ENCODE results near the gene CCNQ. TPM values are rescaled to one million over a fixed set of nuclear protein-coding genes. Genes with fewer than 3 reads are reported as not detected.

The CCNQ gene
- total RNA-seq, 1 donor from 2014 or later, result 15.2 TPM

DNA sequence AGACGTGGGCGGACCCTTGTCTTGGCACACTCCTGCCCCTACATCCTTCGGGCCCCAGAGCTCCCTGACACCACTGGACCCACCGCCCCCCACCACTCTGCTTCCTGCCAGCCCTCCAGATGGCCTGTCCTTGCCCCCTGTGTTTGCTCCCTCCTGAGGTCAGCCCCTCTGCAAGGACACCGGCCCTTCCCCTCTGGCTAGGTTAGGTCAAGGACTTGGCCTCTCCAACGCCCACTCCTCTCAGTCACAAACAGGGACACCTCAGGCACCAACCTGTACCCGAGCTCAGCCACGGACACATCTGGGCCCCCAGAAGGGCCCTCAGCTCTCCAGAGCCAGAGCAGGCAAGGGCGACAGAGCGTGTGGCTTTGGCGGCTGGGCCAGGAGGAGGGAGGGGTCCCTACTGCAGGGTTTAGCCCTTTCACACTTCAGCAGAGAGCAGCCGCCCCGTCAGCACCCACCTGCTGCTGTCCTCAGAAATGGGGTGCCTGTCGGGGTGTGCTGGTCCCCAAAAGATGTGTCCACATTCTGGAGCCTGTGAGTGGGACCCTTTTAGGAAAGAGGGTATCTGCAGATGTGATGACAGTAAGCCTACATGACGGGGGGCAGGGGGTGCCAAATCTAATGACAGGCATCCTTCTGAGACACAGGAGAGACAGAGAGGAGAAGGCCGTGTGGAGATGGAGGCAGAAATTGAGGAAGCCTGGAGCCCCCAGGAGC lies 24.5 kb upstream of the CCNQ start:
- Histone ChIP-seq H3K4me2 (no peak overlapping the region), H3K4me1 (no peaks in the 10 kb centered on the region), H3F3A (ENCODE audit: low read depth) (no peaks in the 10 kb centered on the region), H3K4me3 (no peak overlapping the region), H3K36me3 (no peaks in the 10 kb centered on the region), H4K20me1 (ENCODE audit: low read depth) (no peaks in the 10 kb centered on the region), H3K27me3 (peaks cover 5% of the 10 kb centered on the region), H2AFZ (replicated peaks) (no peak overlapping the region), H3K27ac (no peak overlapping the region), H3K9me3 (ENCODE audit: low read depth) (peaks cover 3% of the 10 kb centered on the region), H3K9ac (no peak overlapping the region), H3K79me2 (ENCODE audit: low read depth) (no peaks in the 10 kb centered on the region)
- DNase-seq (ENCODE audit: low spot score), result no peak
- Mint-ChIP-seq H3K27ac (no peak overlapping the region), H3K4me3 (no peak overlapping the region), H3K4me1 (no peaks in the 10 kb centered on the region), H3K9me3 (peaks cover 29% of the 10 kb centered on the region), H3K36me3 (no peaks in the 10 kb centered on the region), H3K27me3 (ENCODE audit: insufficient read depth, low read depth) (peaks cover 5% of the 10 kb centered on the region)
- TF ChIP-seq, protein P1, sequence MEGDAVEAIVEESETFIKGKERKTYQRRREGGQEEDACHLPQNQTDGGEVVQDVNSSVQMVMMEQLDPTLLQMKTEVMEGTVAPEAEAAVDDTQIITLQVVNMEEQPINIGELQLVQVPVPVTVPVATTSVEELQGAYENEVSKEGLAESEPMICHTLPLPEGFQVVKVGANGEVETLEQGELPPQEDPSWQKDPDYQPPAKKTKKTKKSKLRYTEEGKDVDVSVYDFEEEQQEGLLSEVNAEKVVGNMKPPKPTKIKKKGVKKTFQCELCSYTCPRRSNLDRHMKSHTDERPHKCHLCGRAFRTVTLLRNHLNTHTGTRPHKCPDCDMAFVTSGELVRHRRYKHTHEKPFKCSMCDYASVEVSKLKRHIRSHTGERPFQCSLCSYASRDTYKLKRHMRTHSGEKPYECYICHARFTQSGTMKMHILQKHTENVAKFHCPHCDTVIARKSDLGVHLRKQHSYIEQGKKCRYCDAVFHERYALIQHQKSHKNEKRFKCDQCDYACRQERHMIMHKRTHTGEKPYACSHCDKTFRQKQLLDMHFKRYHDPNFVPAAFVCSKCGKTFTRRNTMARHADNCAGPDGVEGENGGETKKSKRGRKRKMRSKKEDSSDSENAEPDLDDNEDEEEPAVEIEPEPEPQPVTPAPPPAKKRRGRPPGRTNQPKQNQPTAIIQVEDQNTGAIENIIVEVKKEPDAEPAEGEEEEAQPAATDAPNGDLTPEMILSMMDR (IDR thresholded peaks at IDR 0.05), result no peak
- TF ChIP-seq EZH2phosphoT487 (IDR thresholded peaks at IDR 0.05), result no peak
- TF ChIP-seq EZH2 (IDR thresholded peaks at IDR 0.05), result no peak

GRCh38 chrX:153622661-153623309 lies 23.8 kb upstream of the CCNQ start:
- no peaks in the 10 kb centered on the region for H3K79me2 ChIP-seq (ENCODE audit: low read depth)
- no peak overlapping the region for H3K9ac ChIP-seq
- TF ChIP-seq EZH2phosphoT487 (IDR thresholded peaks at IDR 0.05), result no peak
- TF ChIP-seq, protein P1 (IDR thresholded peaks at IDR 0.05), result no peak
- no peak for TF ChIP-seq EZH2 (IDR thresholded peaks at IDR 0.05)
- no peaks in the 10 kb centered on the region for H3K4me1 ChIP-seq
- H3K27ac Mint-ChIP-seq, result no peak overlapping the region
- peaks cover 3% of the 10 kb centered on the region for H3K27me3 Mint-ChIP-seq (ENCODE audit: insufficient read depth, low read depth)
- H4K20me1 ChIP-seq (ENCODE audit: low read depth), result no peaks in the 10 kb centered on the region
- H3K36me3 ChIP-seq, result no peaks in the 10 kb centered on the region
- H3K4me3 Mint-ChIP-seq, result no peak overlapping the region
- no peak overlapping the region for H3K4me2 ChIP-seq
- H3K4me1 Mint-ChIP-seq, result no peaks in the 10 kb centered on the region
- no peak overlapping the region for H3K27ac ChIP-seq
- peaks cover 3% of the 10 kb centered on the region for H3K9me3 ChIP-seq (ENCODE audit: low read depth)
- no peak for DNase-seq (ENCODE audit: low spot score)
- H3K36me3 Mint-ChIP-seq, result no peaks in the 10 kb centered on the region
- no peaks in the 10 kb centered on the region for H3F3A ChIP-seq (ENCODE audit: low read depth)
- H2AFZ ChIP-seq (replicated peaks), result no peak overlapping the region
- H3K9me3 Mint-ChIP-seq, result peaks cover 28% of the 10 kb centered on the region
- no peak overlapping the region for H3K4me3 ChIP-seq
- H3K27me3 ChIP-seq, result peaks cover 12% of the 10 kb centered on the region

DNA sequence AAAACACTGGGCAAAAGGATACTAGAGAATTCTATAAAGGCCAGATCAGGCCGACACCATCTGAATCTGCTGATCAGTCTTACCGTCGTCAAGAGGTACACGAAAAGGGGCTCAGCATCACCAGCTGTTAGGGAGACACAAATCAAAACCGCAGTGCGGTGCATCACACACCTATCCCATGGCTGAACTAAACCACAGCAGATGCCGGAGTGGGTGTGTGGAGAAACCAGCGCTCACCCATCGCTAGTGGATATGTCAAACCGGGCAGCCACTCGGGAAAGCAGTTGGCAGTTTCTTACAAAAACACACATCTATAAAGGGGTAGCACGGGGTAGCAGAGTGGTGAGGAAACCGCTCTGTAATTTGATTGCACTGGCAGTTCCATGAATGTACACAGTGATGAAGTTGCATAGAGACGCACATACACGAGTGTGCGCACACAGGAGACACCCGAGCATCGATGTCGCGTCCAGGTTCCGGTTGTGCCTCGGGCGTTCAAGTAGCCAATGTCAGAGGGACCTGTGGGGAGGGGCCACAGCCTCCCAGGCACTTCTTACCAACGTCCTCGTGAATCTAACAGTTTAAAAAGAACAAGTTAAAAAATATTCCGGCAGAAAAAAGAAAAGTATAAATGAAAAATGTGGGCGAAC lies 23.1 kb upstream of the CCNQ start:
- Mint-ChIP-seq H3K4me3 (no peak overlapping the region), H3K9me3 (peaks cover 28% of the 10 kb centered on the region), H3K27me3 (ENCODE audit: insufficient read depth, low read depth) (peaks cover 6% of the 10 kb centered on the region), H3K36me3 (no peaks in the 10 kb centered on the region), H3K27ac (no peak overlapping the region), H3K4me1 (no peaks in the 10 kb centered on the region)
- H3F3A ChIP-seq (ENCODE audit: low read depth), result no peaks in the 10 kb centered on the region
- H3K4me3 ChIP-seq, result no peak overlapping the region
- H3K9me3 ChIP-seq (ENCODE audit: low read depth), result peaks cover 3% of the 10 kb centered on the region
- TF ChIP-seq, protein P1 (IDR thresholded peaks at IDR 0.05), result no peak
- TF ChIP-seq EZH2phosphoT487 (IDR thresholded peaks at IDR 0.05), result no peak
- TF ChIP-seq EZH2 (IDR thresholded peaks at IDR 0.05), result no peak
- no peak for DNase-seq (ENCODE audit: low spot score)
- H3K79me2 ChIP-seq (ENCODE audit: low read depth), result no peaks in the 10 kb centered on the region
- H3K27me3 ChIP-seq, result peaks cover 19% of the 10 kb centered on the region
- no peak overlapping the region for H3K27ac ChIP-seq
- no peaks in the 10 kb centered on the region for H3K36me3 ChIP-seq
- H3K4me1 ChIP-seq, result no peaks in the 10 kb centered on the region
- H3K4me2 ChIP-seq, result no peak overlapping the region
- no peak overlapping the region for H3K9ac ChIP-seq
- no peaks in the 10 kb centered on the region for H4K20me1 ChIP-seq (ENCODE audit: low read depth)
- H2AFZ ChIP-seq (replicated peaks), result no peak overlapping the region

Data from neural progenitor cell (in vitro differentiated cells).